IMR-90 (cell line): ENCODE data around the gene SAMD11.

Experiments
- BHLHE40 ChIP-seq: fragments of 150-350 bp; IDR thresholded peaks from 2 replicates; pipeline ENCODE4 v1.6.1; 2016; ENCODE audit warnings: mild to moderate bottlenecking, low read depth, low read length
- CEBPB ChIP-seq: IDR thresholded peaks from 2 replicates; pipeline ENCODE4 v1.6.1; 2012; ENCODE audit warnings: low read depth, low read length, improper control_type of control experiment
- CHD1 ChIP-seq: IDR thresholded peaks from 2 replicates; pipeline ENCODE4 v1.6.1; 2012; ENCODE audit warnings: low read depth, low read length, improper control_type of control experiment
- CTCF ChIP-seq: conservative IDR thresholded peaks from 2 replicates; pipeline ENCODE4 v1.5.1; 2012; ENCODE audit warnings: mild to moderate bottlenecking, low read depth, low read length, improper control_type of control experiment
- FOS ChIP-seq: fragments of 150-350 bp; IDR thresholded peaks from 2 replicates; pipeline ENCODE4 v1.6.1; 2016; ENCODE audit warnings: low read depth, low read length
- MAFK ChIP-seq: IDR thresholded peaks from 2 replicates; pipeline ENCODE4 v1.6.1; 2012; ENCODE audit warnings: low read depth, low read length, improper control_type of control experiment
- MXI1 ChIP-seq: IDR thresholded peaks from 2 replicates; pipeline ENCODE4 v1.6.1; 2012; ENCODE audit warnings: low read depth, mild to moderate bottlenecking, low read length, moderate library complexity, borderline replicate concordance
- POLR2A ChIP-seq: IDR thresholded peaks from 2 replicates; pipeline ENCODE4 v1.6.1; 2012; ENCODE audit warnings: mild to moderate bottlenecking, low read depth, low read length
- RAD21 ChIP-seq: IDR thresholded peaks from 2 replicates; pipeline ENCODE4 v1.6.1; 2012; ENCODE audit warnings: low read length, improper control_type of control experiment
- SMC3 ChIP-seq: fragments of 150-350 bp; IDR thresholded peaks from 2 replicates; pipeline ENCODE4 v1.6.1; 2016; ENCODE audit warnings: low read depth, mild to moderate bottlenecking, antibody characterized with exemption, low read length, moderate library complexity
- USF2 ChIP-seq: fragments of 150-350 bp; IDR thresholded peaks from 2 replicates; pipeline ENCODE4 v1.6.1; 2017; ENCODE audit warnings: mild to moderate bottlenecking, antibody characterized with exemption, low read length, low read depth

GRCh38 chr1:932173-932510, 8.4 kb downstream of the SAMD11 start:
- TF ChIP-seq CTCF = no peak
- no peak for TF ChIP-seq USF2
- no peak for TF ChIP-seq RAD21
- no peak for TF ChIP-seq FOS
- TF ChIP-seq BHLHE40 = no peak
- no peak for TF ChIP-seq POLR2A
- TF ChIP-seq SMC3 = no peak
- no peak for TF ChIP-seq CEBPB
- no peak for TF ChIP-seq MAFK
- no peak for TF ChIP-seq CHD1
- TF ChIP-seq MXI1 = no peak
